EL (cell line): ENCODE measurements around the gene MPP3.

Experiments used
- DNase-seq: peaks from one replicate; pipeline ENCODE4 v3.0.0-alpha.2; 2016

MPP3 gene

GRCh38 chr17:43830510-43831140 lies 2.3 kb downstream of the MPP3 start:
- DNase-seq = no peak

DNA sequence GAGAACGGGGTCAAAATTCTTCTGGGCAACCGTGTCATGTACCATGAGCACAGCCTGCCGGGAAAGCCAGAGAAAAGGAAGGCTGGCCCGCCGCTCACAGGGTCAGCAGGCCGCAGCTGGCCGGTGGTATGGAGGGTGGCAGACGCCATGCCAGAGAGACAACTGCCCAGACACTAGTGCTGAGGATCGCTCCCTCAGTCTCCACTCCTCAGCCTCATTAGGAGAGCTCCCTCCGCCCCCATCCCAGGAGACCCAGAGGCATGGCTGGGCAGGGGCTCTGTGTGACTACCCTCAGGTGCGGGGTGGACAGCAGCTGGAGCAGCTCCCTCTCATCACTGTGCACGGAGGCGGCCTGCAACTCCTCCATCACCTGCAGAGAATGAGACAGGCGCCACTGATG lies 3.2 kb downstream of the MPP3 start:
- DNase-seq = no peak

DNA sequence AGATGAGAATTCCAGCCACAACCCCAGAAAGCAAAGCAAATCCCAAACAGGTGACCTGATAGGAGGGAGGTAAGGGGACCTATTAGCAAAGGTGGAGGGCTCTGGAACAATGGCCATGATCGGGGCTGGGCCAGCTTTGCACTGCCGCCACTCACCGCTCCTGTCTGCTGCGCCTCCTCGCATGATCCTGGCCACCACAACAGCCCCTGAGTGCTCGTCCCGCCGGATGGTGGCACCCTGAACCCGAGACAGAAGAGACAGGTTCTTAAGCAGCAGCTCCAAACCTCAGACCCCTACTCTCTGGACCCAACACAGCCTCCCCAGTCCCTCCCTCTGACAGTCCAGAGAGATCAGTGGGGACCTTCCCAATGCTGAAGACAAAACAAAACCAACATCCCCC lies 5.3 kb downstream of the MPP3 start:
- no peak for DNase-seq

DNA sequence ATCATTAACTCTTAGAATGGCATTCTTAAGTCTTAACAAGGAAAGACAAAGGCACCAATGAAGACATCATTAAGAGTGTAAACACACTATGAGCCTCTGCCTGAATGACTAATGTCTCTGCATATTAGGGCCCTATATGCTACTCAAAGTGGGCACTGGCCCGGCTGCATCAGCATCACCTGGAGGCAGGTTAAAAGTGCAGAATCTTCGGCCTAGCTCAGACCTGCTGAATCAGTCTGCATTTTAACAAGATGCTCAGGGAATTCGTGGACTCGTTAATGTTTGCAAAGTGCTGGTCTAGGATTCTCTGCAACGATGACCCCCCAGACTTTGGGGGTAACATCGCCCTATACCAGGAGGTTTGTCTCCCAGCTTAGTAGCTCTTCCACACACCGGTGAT lies 6.7 kb downstream of the MPP3 start:
- no peak for DNase-seq

- no peak for DNase-seq
Measured at GRCh38 chr17:43825567-43825966, 7.4 kb downstream of the MPP3 start.

DNA sequence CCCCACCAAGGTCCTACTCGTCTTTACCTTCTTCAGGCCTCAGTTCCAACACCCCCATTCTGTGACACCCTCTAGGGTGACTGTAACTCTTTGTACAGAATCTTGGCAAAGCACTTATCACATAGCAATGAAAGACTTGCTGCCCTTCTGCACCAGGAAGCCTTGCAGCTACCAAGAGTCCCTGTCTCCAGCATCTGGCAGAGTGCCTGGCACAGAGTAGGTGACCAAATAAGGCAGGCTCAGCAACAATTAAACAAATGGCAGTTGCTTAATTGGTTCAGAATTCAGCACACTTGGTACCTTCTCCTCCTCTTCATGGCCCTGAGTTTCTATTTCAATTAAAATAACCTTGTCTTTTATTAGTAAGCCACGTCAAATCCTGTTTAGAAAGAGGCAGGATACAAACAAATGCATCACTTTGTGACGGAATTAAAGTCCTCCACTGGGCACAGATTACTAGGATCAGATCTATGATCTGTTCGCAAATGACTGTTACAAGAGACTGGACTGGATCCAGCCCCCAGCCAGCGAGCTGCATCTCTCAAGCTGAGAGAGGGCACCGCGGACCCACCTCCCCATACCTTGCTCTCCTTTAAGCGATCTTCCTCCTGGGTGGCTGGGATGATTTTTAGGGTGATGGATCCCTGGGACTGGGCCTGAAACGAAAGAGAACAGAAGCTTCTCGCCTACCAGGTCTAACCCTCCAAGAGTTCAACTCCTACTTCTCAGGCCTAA lies 9.4 kb downstream of the MPP3 start:
- DNase-seq = no peak

GRCh38 chr17:43822570-43823190 lies 10.3 kb downstream of the MPP3 start:
- DNase-seq = no peak

- no peak for DNase-seq
Measured at GRCh38 chr17:43820759-43821158, 12.2 kb downstream of the MPP3 start.

GRCh38 chr17:43818966-43819365 lies 14.0 kb downstream of the MPP3 start:
- DNase-seq = no peak

- no peak for DNase-seq
Measured at GRCh38 chr17:43817826-43818225, 15.1 kb downstream of the MPP3 start.

GRCh38 chr17:43816336-43817320 lies 16.3 kb downstream of the MPP3 start:
- no peak for DNase-seq

DNA sequence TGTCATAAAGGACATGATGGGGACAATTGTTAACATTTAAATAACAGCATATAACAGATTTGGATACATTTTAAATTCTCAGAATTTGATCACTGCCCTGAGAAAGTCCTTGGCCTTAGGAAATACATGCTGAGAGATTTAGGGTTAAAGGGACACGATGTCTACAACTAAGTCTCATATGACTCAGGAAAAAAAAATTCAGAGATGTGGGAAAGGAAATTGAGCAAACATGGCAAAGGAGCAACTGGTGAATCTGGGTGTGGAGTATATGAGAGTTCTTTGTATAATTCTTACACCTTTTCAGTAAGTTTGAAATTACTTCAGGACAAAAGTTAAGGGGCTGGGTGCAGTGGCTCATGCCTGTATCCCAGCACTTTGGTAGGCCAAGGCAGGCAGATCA lies 18.2 kb downstream of the MPP3 start:
- peak; percentile 82 for DNase-seq

DNA sequence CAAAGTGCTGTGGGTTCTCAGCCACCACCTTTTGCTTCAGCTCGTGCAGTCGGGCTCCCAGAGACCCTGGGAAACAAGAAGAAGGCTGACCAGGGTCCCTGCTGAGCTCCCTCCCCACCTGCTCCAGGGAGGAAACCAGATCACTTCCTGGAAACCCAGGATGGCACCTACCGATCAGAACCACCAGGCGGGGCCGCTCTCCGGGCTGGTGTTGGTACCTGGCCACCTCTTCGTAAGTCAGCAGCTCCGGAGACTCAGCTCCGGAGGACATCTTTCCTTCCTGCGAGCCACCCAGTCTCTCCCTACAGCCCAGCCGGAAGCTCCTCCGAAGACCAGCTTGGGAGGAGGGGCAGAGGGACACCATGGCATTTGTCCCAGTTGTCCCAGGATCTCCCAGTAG lies 18.9 kb downstream of the MPP3 start:
- DNase-seq = no peak

DNA sequence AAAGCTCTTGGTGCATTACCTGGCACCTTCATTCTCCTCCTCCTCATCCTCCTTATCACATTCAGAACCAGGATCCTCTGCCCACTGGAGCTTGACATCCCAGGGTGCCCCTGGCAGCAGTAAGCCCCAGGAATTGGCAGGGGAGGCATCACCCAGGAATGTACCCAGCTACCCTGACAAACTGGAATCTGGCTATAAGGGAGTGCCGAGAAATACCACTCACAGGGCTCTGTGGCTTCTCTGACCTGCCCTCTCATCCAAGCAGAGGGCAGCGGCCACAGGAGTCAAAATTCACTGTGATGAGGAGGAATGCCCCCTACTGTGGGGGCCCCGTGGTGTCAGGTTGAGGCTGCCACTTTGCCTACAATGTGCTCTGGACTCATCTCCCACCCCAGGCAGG lies 19.6 kb downstream of the MPP3 start:
- DNase-seq = no peak

- no peak for DNase-seq
Measured at GRCh38 chr17:43812396-43813265, 20.3 kb downstream of the MPP3 start.

GRCh38 chr17:43810823-43811222 lies 22.1 kb downstream of the MPP3 start:
- no peak for DNase-seq

- no peak for DNase-seq
Measured at GRCh38 chr17:43810226-43810715, 22.7 kb downstream of the MPP3 start.

- DNase-seq = no peak
Measured at GRCh38 chr17:43809121-43809520, 23.8 kb downstream of the MPP3 start.

DNA sequence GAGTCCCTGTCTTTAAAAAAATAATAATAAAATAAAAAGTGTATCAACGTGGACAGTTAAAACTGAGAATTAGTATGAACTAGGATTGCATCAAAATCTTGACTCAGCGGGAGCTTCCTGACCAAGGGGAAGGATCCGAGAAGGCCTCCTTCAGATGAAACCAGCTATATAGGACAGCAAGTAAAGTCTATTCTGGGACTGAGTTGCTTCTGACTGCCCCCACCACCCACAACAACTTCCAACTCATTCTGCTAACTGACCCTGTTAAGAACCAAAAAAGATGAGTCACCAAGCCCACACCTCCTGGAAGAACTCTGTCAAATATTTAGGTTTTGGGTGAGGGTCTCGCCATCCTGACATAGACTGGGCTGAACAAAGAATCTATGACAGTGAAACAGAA lies 24.9 kb downstream of the MPP3 start:
- no peak for DNase-seq

DNA sequence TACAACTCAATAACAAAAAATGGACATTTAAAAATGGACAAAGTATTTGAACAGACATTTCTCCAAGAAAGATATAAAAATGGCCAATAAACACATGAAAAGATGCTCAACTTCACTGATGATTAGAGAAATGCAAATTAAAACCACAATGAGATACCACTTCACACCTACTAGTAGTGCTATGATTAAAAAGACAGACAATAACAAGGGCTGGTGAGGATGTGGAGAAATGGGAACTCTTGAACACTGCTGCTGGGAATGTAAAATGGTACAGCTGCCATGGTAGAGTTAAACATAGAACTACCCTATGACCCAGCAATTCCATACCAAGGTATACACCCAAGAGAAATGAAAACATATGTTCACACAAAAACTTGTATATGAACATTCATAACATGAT lies 27.8 kb downstream of the MPP3 start:
- no peak for DNase-seq

DNA sequence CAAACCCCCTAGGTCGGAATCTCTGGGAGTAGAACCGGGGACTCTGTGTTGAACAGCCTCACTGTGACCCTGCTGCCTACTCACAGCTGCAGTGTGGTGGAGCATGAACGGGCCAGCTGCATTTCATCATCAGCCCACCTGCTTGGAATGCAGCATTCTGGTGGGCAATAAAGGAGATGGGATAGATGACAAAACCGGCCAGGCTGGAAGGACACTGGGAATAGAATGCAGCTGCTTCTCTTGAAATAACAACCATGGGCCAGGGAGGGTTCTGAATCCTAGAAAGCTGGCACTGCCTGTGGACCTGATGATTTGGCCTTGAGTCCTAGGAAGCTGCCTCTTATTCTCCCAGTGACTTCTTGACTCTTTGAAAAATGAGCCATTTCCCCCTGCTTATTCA lies 29.2 kb downstream of the MPP3 start:
- peak; percentile 18 for DNase-seq

DNA sequence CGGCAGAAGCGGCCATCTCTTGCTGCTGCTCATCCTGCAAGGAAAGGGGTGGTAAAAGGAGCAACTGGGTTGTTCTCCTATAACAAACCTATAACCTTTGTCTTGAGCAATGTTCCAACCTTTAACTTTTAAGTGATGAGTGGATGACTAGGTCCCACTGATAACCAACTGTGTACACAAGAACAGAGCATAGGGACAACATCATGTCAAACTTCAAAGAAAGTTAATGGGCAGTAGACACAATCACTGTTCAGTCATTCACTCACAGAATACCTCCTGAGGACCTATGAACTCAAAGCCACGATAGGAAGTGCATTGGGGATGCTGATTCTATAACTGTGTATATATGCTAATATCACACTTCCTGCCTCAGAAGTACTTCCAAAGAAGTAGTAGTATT lies 31.1 kb downstream of the MPP3 start:
- no peak for DNase-seq
